ACC112 (cell line): ENCODE data around the gene KPRP.

ENCODE experiments used
- H2AFZ ChIP-seq: fragments of 200-600 bp; sonication (generic); one replicate; pipeline ENCODE4 v1.6.0; 2017; ENCODE audit warnings: antibody characterized with exemption, low read length; ENCODE audit not compliant: unreplicated experiment
- H3K27ac ChIP-seq: fragments of 200-600 bp; sonication (generic); 2 replicates; pipeline ENCODE4 v1.5.1; 2014; ENCODE audit warnings: low read depth, mild to moderate bottlenecking, antibody characterized with exemption, low read length, moderate library complexity
- H3K27me3 ChIP-seq: fragments of 200-600 bp; sonication (generic); 2 replicates; pipeline ENCODE4 v1.6.1; 2014; ENCODE audit warnings: mild to moderate bottlenecking, antibody characterized with exemption, low read length, moderate library complexity, mixed read lengths; ENCODE audit not compliant: insufficient read depth
- H3K36me3 ChIP-seq: fragments of 200-600 bp; sonication (generic); 2 replicates; pipeline ENCODE4 v1.6.1; 2016; ENCODE audit warnings: mild to moderate bottlenecking, antibody characterized with exemption, low read length, moderate library complexity, mixed read lengths; ENCODE audit not compliant: insufficient read depth
- H3K4me1 ChIP-seq: fragments of 200-600 bp; sonication (generic); one replicate; pipeline ENCODE4 v1.6.1; 2016; ENCODE audit warnings: low read length, mixed read lengths; ENCODE audit not compliant: insufficient read depth, unreplicated experiment, control insufficient read depth
- H3K4me3 ChIP-seq: fragments of 200-600 bp; sonication (generic); 2 replicates; pipeline ENCODE4 v1.5.1; 2014; ENCODE audit warnings: mild to moderate bottlenecking, low read depth, low read length
- H3K79me2 ChIP-seq: fragments of 200-600 bp; sonication (generic); one replicate; pipeline ENCODE4 v1.6.0; 2016; ENCODE audit warnings: low read length; ENCODE audit not compliant: control insufficient read depth, unreplicated experiment, insufficient read depth

KPRP gene

GRCh38 chr1:152757747-152758146 is at the start of gene KPRP:
Gene KPRP (plus strand): TSS chr1:152758025. CDS start chr1:152759589, 1,564 bp downstream.
- Histone ChIP-seq H3K36me3 (no peaks in the 10 kb centered on the region), H3K27ac (no peak within 1 kb of the TSS), H3K4me3 (no peak within 1 kb of the TSS), H2AFZ (no peak within 1 kb of the TSS), H3K27me3 (no peaks in the 10 kb centered on the region), H3K4me1 (no peaks in the 10 kb centered on the region), H3K79me2 (no peaks in the 10 kb centered on the region)

GRCh38 chr1:152718238-152718637 is 39.6 kb upstream of the KPRP start:
- Histone ChIP-seq H3K79me2 (no peaks in the 10 kb centered on the region), H3K36me3 (no peaks in the 10 kb centered on the region), H3K27me3 (no peaks in the 10 kb centered on the region), H2AFZ (no peak overlapping the region), H3K27ac (no peak overlapping the region), H3K4me1 (no peaks in the 10 kb centered on the region), H3K4me3 (no peak overlapping the region)

- no peak overlapping the region for H3K4me3 ChIP-seq
- H2AFZ ChIP-seq: no peak overlapping the region
- no peak overlapping the region for H3K27ac ChIP-seq
- no peaks in the 10 kb centered on the region for H3K79me2 ChIP-seq
- H3K4me1 ChIP-seq: no peaks in the 10 kb centered on the region
- no peaks in the 10 kb centered on the region for H3K27me3 ChIP-seq
- H3K36me3 ChIP-seq: no peaks in the 10 kb centered on the region
Observed at GRCh38 chr1:152725261-152725660, 32.6 kb upstream of the KPRP start.

GRCh38 chr1:152728986-152729385 is 28.8 kb upstream of the KPRP start:
- no peaks in the 10 kb centered on the region for H3K36me3 ChIP-seq
- no peak overlapping the region for H3K27ac ChIP-seq
- H3K4me1 ChIP-seq: no peaks in the 10 kb centered on the region
- H3K4me3 ChIP-seq: no peak overlapping the region
- no peak overlapping the region for H2AFZ ChIP-seq
- H3K79me2 ChIP-seq: no peaks in the 10 kb centered on the region
- H3K27me3 ChIP-seq: no peaks in the 10 kb centered on the region

- Histone ChIP-seq H3K79me2 (no peaks in the 10 kb centered on the region), H3K4me3 (no peak overlapping the region), H3K4me1 (no peaks in the 10 kb centered on the region), H3K27me3 (no peaks in the 10 kb centered on the region), H3K36me3 (no peaks in the 10 kb centered on the region), H2AFZ (no peak overlapping the region), H3K27ac (no peak overlapping the region)
Observed at GRCh38 chr1:152735648-152736047, 22.2 kb upstream of the KPRP start.

- no peak overlapping the region for H2AFZ ChIP-seq
Observed at GRCh38 chr1:152737997-152738396, 19.8 kb upstream of the KPRP start.

GRCh38 chr1:152739841-152740240 is 18.0 kb upstream of the KPRP start:
- Histone ChIP-seq H3K79me2 (no peaks in the 10 kb centered on the region), H3K27me3 (no peaks in the 10 kb centered on the region)

More at GRCh38 chr1:152737997-152738396, 19.8 kb upstream of the KPRP start:
- Histone ChIP-seq H3K79me2 (no peaks in the 10 kb centered on the region), H3K4me1 (no peaks in the 10 kb centered on the region), H3K4me3 (no peak overlapping the region), H3K36me3 (no peaks in the 10 kb centered on the region), H3K27ac (no peak overlapping the region), H3K27me3 (no peaks in the 10 kb centered on the region)

GRCh38 chr1:152741656-152742055 is 16.2 kb upstream of the KPRP start:
- Histone ChIP-seq H3K4me1 (no peaks in the 10 kb centered on the region), H3K36me3 (no peaks in the 10 kb centered on the region), H3K4me3 (no peak overlapping the region), H3K27me3 (no peaks in the 10 kb centered on the region), H2AFZ (no peak overlapping the region), H3K79me2 (no peaks in the 10 kb centered on the region), H3K27ac (no peak overlapping the region)

More at GRCh38 chr1:152739841-152740240, 18.0 kb upstream of the KPRP start:
- Histone ChIP-seq H3K36me3 (no peaks in the 10 kb centered on the region), H2AFZ (no peak overlapping the region), H3K4me1 (no peaks in the 10 kb centered on the region), H3K4me3 (no peak overlapping the region), H3K27ac (no peak overlapping the region)

GRCh38 chr1:152743371-152744145 is 14.3 kb upstream of the KPRP start:
- Histone ChIP-seq H3K27ac (no peak overlapping the region), H3K4me3 (no peak overlapping the region), H3K36me3 (no peaks in the 10 kb centered on the region), H3K4me1 (no peaks in the 10 kb centered on the region), H3K79me2 (no peaks in the 10 kb centered on the region), H2AFZ (no peak overlapping the region), H3K27me3 (no peaks in the 10 kb centered on the region)

- Histone ChIP-seq H3K36me3 (no peaks in the 10 kb centered on the region), H3K27me3 (no peaks in the 10 kb centered on the region), H3K27ac (no peak overlapping the region), H3K79me2 (no peaks in the 10 kb centered on the region), H3K4me3 (no peak overlapping the region), H2AFZ (no peak overlapping the region), H3K4me1 (no peaks in the 10 kb centered on the region)
Observed at GRCh38 chr1:152745289-152745704, 12.5 kb upstream of the KPRP start.

GRCh38 chr1:152745765-152746444 is 11.9 kb upstream of the KPRP start:
- Histone ChIP-seq H3K36me3 (no peaks in the 10 kb centered on the region), H3K4me1 (no peaks in the 10 kb centered on the region), H3K27me3 (no peaks in the 10 kb centered on the region), H3K27ac (no peak overlapping the region), H3K79me2 (no peaks in the 10 kb centered on the region), H3K4me3 (no peak overlapping the region), H2AFZ (no peak overlapping the region)
